GM21367 (cell line): ENCODE results near the gene NDUFA13.

Source experiments
- ATAC-seq: cut with Tn5 transposase; IDR thresholded peaks from one replicate; pipeline ENCODE4 v1.9.1; 2021; ENCODE audit not compliant: unreplicated experiment

The NDUFA13 gene

GRCh38 chr19:19566306-19566705, 50.3 kb downstream of the NDUFA13 start:
- no peak for ATAC-seq

- no peak for ATAC-seq
Measured at GRCh38 chr19:19567391-19567790, 51.4 kb downstream of the NDUFA13 start.

GRCh38 chr19:19568802-19569756, 53.1 kb downstream of the NDUFA13 start:
- ATAC-seq = no peak

DNA sequence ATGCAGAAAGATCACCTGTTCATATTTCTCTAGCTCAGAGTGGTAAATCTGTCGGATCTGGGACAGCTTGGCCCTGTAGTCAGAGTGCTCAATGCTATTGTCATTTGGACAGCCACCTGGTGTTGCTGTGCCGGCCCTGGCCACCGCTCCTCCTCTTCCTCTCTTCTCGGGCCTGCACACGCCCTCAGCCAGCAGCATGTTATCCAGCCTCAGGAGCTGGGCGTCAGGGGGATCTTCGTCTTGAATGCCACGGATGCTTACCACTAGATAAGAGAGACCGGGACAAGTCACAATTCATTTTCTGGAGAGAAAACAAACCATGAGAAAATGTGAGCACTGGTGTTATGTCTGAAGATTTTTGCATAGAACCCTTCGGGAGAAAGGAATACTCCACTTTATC, 54.5 kb downstream of the NDUFA13 start:
- ATAC-seq = no peak

DNA sequence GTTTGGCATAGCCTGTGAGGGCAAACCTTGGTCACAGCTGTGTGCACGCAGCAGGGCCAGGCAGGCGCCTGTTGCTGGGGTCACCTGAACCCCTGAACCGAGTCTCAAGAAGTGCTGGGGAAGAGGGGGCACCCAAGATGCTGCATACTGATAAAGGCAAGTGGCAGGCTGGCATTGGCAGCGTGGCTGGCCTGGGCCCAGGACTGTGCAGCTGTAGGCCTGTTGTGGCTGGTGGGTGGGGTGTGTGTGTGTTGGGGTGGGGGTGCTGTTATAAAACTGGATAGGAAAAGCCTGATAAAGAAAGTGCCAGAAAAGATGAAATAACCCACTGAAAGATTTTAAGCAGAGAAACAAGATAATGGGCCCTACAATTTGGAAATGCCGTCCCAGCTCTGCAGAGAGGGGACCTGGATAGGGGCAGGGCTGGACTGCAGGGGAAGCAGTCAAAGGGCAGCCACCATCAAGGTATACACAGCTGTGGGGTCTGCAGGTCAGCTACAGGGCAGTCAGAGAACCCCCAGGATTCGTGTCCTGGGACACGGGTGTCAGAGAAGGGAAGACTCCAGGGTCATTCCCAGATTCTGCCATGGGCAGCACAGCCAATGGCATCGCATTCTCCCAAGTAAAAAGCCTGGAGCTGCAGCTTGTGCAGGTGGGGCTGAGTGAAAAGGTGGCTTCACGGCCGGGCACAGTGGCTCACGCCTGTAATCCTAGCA, 55.2 kb downstream of the NDUFA13 start:
- no peak for ATAC-seq

GRCh38 chr19:19575411-19575810, 59.4 kb downstream of the NDUFA13 start:
- ATAC-seq = no peak
